GM10266 (cell line): Measurements from ENCODE around the gene NTRK1.

Source experiments
- DNase-seq: peaks from one replicate; pipeline ENCODE4 v3.0.0; 2012; ENCODE audit errors: extremely low spot score
- TF ChIP-seq, protein P1 (sequence below): IDR thresholded peaks from 2 replicates; pipeline ENCODE4 v1.5.1; 2012; ENCODE audit warnings: mild to moderate bottlenecking, low read depth; ENCODE audit not compliant: control insufficient read depth, insufficient read depth; ENCODE audit errors: missing control alignments

Gene NTRK1

DNA sequence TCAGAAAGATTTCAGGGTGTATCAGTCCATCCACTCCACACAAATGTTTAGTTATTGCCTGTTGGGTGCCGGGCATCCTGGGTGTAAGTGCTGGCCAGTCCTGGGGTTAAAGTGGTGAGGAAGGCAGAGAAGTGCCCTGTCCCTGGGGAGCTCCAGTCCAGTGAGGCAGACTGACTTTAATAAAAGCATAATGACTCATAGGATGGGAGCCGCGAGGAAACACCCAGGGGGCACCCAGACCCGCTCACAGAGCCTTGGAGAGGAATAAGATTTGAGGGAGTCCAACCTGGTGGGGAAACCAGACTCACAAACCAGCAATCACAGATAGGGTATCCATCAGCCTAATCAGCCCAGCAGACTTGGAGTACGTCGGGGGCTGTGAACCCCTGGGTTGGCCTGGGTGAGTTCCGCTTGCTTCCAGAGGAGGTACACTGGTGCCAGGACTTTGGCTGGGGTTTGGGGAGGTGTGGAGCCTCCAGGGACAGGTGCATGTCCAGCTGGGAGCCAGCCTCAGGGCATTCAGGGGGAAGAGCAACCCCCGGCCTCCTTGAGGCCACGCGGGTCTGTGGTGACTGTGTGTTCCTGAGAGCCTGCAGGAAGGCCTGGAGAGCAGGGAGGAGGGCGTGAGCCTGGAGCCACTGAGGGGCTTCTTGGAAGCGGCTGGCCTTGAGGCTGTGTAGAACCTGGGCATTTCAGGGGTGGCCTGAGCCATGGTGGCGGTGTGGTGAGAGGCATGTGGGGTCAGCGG, 36.6 kb downstream of the NTRK1 start:
- DNase-seq, result no peak
- TF ChIP-seq, protein P1, sequence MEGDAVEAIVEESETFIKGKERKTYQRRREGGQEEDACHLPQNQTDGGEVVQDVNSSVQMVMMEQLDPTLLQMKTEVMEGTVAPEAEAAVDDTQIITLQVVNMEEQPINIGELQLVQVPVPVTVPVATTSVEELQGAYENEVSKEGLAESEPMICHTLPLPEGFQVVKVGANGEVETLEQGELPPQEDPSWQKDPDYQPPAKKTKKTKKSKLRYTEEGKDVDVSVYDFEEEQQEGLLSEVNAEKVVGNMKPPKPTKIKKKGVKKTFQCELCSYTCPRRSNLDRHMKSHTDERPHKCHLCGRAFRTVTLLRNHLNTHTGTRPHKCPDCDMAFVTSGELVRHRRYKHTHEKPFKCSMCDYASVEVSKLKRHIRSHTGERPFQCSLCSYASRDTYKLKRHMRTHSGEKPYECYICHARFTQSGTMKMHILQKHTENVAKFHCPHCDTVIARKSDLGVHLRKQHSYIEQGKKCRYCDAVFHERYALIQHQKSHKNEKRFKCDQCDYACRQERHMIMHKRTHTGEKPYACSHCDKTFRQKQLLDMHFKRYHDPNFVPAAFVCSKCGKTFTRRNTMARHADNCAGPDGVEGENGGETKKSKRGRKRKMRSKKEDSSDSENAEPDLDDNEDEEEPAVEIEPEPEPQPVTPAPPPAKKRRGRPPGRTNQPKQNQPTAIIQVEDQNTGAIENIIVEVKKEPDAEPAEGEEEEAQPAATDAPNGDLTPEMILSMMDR, result no peak

DNA sequence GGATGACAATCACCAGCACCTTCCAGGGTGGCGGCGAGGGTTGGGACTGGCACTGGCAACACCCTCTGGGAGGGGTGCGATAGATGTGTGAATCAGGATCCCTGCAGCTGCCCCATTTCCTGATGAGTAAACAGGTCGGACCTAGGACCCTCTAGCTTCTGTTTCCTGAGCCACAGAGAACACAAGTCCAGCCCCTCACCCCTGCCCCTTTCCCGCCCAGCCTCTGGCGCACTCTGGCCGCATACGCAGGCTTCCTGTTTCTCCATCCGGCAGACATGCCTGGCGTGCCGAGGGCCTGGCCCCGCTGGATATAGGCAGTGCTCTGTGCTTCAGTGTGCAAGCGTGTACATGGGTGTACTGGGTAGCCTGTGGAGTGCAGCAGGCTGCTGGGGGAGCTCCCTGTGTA, 37.5 kb downstream of the NTRK1 start:
- TF ChIP-seq, protein P1, result no peak
- no peak for DNase-seq

DNA sequence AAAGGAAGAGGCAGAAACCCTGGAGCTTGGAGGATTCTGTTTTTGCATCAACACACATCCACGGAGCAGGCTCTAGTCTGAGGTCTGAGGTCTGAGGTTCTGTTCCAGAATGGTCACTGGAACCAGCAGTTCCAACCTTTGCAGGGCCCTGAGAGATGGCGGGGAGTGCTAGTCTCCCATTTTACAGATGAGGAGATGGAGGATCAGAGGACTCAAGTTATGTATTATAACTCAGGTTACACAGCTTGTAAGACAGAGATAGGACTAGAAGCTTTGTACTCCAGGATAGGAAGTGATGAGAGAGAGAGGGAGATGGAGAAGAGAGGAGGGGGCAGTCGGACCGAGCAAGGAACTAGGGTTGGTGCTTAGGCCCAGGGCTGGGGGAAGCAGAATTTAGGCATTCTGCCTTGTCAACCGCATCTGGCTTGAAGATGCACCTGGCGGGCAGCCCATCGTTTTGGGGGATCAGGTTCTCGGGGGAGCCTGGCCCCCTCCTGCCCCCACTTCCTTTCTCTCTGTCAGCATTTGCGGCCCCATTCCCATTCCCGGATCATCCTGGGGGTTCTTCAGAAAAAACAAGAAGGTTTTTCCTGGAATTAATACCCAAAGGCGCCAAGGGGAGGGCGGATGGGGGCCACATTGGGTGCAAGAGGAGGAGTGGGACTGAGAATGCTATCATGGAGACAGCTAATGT, 38.5 kb downstream of the NTRK1 start:
- TF ChIP-seq, protein P1, result no peak
- no peak for DNase-seq

DNA sequence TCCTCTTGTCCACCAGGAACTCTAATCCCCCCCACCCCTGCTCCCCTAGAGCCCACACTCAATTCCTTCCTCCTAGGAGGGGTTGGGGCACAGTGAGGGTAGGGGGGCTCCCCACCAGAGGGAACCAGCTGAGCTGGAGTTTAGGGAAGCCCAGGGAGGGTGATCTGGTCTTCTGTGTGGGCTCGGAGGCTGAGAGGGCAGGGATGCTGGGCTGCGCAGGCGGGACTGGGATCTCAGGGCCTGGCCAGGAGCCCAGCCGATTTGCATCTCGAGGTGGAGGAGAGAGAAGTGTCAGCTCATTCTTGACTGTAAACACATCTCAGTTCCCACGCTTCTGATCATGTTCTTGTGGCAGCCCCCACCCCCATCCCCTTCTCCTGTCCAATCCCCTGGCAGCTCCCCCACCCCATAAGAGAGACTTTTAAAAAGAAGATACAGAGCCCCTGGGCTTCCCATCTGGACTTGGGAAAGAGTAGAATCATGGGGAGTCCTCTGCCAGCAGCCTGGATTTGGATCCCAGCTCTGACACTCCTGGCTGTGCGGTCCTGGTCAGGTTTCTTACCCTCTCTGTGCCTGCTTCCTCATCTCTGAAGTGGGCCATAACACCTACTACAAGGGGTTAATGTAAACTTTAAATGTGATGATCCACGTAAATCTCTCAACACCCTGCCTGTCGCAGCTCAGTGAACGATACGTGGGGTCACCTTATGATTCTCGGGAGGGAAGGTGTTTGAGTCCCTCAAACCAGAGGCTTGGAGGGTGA, 39.5 kb downstream of the NTRK1 start:
- DNase-seq, result no peak
- TF ChIP-seq, protein P1, result no peak

DNA sequence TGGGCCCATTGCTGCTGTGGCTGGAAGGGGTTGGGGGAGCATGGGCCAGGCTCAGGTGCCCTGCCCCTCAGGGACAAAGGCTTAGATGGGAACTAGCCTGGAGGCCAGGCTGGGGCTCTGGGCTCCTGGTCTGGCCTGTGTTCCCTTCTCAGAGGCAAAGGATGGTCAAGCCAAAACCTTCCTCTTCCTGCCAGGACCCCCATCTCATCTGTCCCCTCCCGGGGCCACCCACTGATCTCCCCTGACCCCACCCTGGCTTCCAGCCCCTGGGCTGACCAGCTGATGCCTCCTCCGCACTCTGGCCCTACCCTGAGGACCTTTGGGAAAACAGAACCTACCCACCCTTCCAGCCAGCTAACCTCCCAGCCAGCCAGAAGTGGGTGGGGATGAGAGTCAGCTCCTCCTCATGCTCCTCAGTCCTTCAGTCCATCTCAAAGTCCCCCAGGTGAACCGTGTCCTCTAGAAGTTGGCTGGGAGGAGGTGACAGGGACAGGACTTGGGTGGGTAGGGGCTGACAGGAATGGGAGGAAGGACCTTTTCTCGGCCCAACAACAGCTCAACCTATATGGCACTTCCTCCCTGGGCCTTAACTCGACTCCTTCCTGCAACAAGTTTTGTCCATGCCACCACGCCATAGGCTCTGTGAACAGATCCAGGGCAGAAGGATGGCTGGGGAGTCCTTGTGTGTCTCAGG, 40.4 kb downstream of the NTRK1 start:
- TF ChIP-seq, protein P1, result no peak
- DNase-seq, result no peak

DNA sequence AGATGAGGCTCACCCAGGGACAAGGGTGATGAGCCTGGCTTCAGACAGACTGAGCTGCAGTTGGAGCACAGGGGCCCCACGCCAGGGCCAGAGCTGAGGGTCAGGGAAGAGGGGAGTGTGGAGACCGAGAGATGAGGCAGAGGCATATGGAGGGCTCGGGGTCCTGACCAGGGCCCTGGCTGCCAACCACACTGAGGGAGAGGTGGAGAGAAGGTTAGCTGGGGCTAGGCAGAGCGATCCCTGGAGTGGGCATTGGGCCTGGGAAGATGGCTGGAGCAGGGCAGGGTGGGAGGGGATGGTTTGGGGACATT, 40.9 kb downstream of the NTRK1 start:
- DNase-seq, result no peak

More for the DNA sequence above, 40.9 kb downstream of the NTRK1 start:
- TF ChIP-seq, protein P1, result no peak
